GM12875 (cell line): ENCODE results near the gene SPATC1L.

ENCODE experiments used
- H3K4me3 ChIP-seq: one replicate; pipeline ENCODE4 v1.5.1; 2011; ENCODE audit warnings: low read depth, low read length, control low read depth
- TF ChIP-seq, protein P1 (sequence below): IDR thresholded peaks from 2 replicates; pipeline ENCODE4 v1.5.1; 2011; ENCODE audit warnings: low read depth, mild to moderate bottlenecking, control low read depth, inconsistent platforms, low read length, moderate library complexity, borderline replicate concordance; ENCODE audit not compliant: insufficient read depth

The SPATC1L gene

GRCh38 chr21:46128106-46128932, 55.9 kb downstream of the SPATC1L start:
- TF ChIP-seq, protein P1, sequence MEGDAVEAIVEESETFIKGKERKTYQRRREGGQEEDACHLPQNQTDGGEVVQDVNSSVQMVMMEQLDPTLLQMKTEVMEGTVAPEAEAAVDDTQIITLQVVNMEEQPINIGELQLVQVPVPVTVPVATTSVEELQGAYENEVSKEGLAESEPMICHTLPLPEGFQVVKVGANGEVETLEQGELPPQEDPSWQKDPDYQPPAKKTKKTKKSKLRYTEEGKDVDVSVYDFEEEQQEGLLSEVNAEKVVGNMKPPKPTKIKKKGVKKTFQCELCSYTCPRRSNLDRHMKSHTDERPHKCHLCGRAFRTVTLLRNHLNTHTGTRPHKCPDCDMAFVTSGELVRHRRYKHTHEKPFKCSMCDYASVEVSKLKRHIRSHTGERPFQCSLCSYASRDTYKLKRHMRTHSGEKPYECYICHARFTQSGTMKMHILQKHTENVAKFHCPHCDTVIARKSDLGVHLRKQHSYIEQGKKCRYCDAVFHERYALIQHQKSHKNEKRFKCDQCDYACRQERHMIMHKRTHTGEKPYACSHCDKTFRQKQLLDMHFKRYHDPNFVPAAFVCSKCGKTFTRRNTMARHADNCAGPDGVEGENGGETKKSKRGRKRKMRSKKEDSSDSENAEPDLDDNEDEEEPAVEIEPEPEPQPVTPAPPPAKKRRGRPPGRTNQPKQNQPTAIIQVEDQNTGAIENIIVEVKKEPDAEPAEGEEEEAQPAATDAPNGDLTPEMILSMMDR, result no peak

GRCh38 chr21:46127239-46128105, 56.8 kb downstream of the SPATC1L start:
- no peak overlapping the region for H3K4me3 ChIP-seq
- TF ChIP-seq, protein P1, result no peak

More at GRCh38 chr21:46128106-46128932, 55.9 kb downstream of the SPATC1L start:
- no peak overlapping the region for H3K4me3 ChIP-seq

- H3K4me3 ChIP-seq, result no peak overlapping the region
Measured at GRCh38 chr21:46126309-46127238, 57.7 kb downstream of the SPATC1L start.

DNA sequence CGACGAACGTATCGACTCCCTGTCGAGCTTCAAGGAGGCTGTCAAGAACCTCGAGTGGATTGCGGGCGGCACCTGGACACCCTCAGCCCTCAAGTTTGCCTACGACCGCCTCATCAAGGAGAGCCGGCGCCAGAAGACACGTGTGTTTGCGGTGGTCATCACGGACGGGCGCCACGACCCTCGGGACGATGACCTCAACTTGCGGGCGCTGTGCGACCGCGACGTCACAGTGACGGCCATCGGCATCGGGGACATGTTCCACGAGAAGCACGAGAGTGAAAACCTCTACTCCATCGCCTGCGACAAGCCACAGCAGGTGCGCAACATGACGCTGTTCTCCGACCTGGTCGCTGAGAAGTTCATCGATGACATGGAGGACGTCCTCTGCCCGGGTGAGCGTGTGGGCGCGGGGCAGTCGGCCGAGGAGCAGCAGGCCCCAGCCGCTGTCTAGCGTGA, 58.4 kb downstream of the SPATC1L start:
- TF ChIP-seq, protein P1, result no peak

More at GRCh38 chr21:46126309-46127238, 57.7 kb downstream of the SPATC1L start:
- TF ChIP-seq, protein P1, result no peak

DNA sequence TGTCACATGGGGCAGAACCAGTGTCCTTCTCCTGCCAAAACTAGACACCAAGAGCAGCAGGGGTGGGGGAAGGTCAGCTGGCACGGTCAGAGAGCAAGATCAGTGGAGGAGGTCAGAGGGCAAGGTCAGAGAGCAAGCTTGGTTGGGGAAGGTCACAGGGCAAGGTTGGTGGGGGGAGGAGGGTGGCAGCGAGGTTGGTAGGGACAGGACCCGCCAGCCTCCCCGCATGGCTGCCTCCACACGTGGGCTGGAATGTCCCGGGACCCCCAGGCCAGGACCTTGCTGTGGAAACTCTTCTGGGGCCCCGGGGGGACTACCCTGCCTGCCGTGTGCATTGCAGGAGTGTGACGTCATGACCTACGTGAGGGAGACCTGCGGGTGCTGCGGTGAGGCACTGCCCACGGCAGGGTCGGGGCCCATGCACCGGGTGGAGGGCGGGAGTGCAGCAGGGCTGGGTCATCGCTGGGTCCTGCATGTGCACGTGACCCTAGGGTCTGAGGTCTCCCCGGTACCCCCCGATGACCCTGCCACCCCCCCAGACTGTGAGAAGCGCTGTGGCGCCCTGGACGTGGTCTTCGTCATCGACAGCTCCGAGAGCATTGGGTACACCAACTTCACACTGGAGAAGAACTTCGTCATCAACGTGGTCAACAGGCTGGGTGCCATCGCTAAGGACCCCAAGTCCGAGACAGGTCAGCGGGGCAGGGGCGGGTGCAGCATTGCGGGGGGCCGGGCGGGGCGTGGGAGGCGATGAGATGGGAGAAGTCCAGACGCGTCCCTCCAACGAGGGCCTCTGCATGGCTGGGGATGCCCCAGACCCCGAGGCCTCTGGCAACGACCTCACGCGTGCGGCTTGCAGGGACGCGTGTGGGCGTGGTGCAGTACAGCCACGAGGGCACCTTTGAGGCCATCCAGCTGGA, 59.1 kb downstream of the SPATC1L start:
- TF ChIP-seq, protein P1, result no peak
- H3K4me3 ChIP-seq, result no peak overlapping the region

More for the DNA sequence above, 58.4 kb downstream of the SPATC1L start:
- H3K4me3 ChIP-seq, result no peak overlapping the region
